CD8-positive, alpha-beta memory T cell (primary cell): ENCODE data around the gene MRPL14. TPM values are rescaled to one million over a fixed set of nuclear protein-coding genes. Genes with fewer than 3 reads are reported as not detected.
"Not testable (repeated sequence)": the region's sequence is repeated elsewhere in the genome, so short reads cannot be mapped to it uniquely, and the experiment has no call there.

ENCODE experiments used
- CTCF ChIA-PET: fragments of 350-600 bp; sonication (Branson Sonifier 250); formaldehyde crosslinking; loops from one replicate; lab custom pipeline; 2021; ENCODE audit warnings: antibody characterized with exemption; lab: Charles Lee
- POLR2A ChIA-PET: fragments of 350-600 bp; sonication (Branson Sonifier 250); formaldehyde crosslinking; loops from one replicate; lab custom pipeline; 2021; ENCODE audit warnings: antibody characterized with exemption; lab: Charles Lee
- DNase-seq, 5 donors: peaks; one replicate each; pipeline versions ENCODE4 v3.0.0 to v3.0.0-alpha.2; 2020 to 2022; ENCODE audit warnings: mixed read lengths in 1 of 5
- H3K27ac ChIP-seq: one replicate; pipeline ENCODE4 v1.7.0; 2013; ENCODE audit warnings: low read depth, mild to moderate bottlenecking, low read length, moderate library complexity
- H3K27me3 ChIP-seq: 2 replicates; pipeline ENCODE4 v1.7.0; 2013; ENCODE audit warnings: low read length, mild to moderate bottlenecking; ENCODE audit not compliant: insufficient read depth, poor library complexity, severe bottlenecking
- H3K36me3 ChIP-seq: 2 replicates; pipeline ENCODE4 v1.7.0; 2013; ENCODE audit warnings: mild to moderate bottlenecking, low read length, moderate library complexity; ENCODE audit not compliant: insufficient read depth
- H3K4me1 ChIP-seq: 2 replicates; pipeline ENCODE4 v1.7.0; 2013; ENCODE audit warnings: mild to moderate bottlenecking, low read length, moderate library complexity; ENCODE audit not compliant: insufficient read depth
- H3K4me3 ChIP-seq: 2 replicates; pipeline ENCODE4 v1.7.0; 2013; ENCODE audit warnings: mild to moderate bottlenecking, low read length
- H3K9me3 ChIP-seq: 2 replicates; pipeline ENCODE4 v1.7.0; 2013; ENCODE audit warnings: mild to moderate bottlenecking, low read length
- H3K27ac Mint-ChIP-seq, 8 donors: one replicate each; pipeline ENCODE4 v1.8.0; 2020 to 2021; ENCODE audit warnings: mixed read lengths in 8 of 8, mild to moderate bottlenecking in 6 of 8, inconsistent platforms in 3 of 8, moderate library complexity in 3 of 8
- H3K27me3 Mint-ChIP-seq, 2 donors: one replicate each; pipeline ENCODE4 v1.8.0; 2020 to 2021; ENCODE audit warnings: mixed read lengths in 2 of 2, mild to moderate bottlenecking in 1 of 2, moderate library complexity in 1 of 2
- H3K36me3 Mint-ChIP-seq, 3 donors: one replicate each; pipeline ENCODE4 v1.8.0; 2020 to 2021; ENCODE audit warnings: mixed read lengths in 3 of 3, inconsistent platforms in 1 of 3, mild to moderate bottlenecking in 1 of 3
- H3K4me1 Mint-ChIP-seq, 3 donors: one replicate each; pipeline ENCODE4 v1.8.0; 2020 to 2021; ENCODE audit warnings: mixed read lengths in 3 of 3, inconsistent platforms in 1 of 3, mild to moderate bottlenecking in 1 of 3
- H3K4me3 Mint-ChIP-seq, 7 donors: one replicate each; pipeline ENCODE4 v1.8.0; 2020 to 2021; ENCODE audit warnings: mixed read lengths in 7 of 7, mild to moderate bottlenecking in 6 of 7, moderate library complexity in 4 of 7, inconsistent platforms in 2 of 7
- H3K9me3 Mint-ChIP-seq, 5 donors: one replicate each; pipeline ENCODE4 v1.8.0; 2020 to 2022; ENCODE audit warnings: mixed read lengths in 5 of 5, mild to moderate bottlenecking in 3 of 5, moderate library complexity in 2 of 5, inconsistent platforms in 1 of 5
- polyA plus RNA-seq: library from polyadenylated mRNA; unstranded; fragments of 300-500 nt; fragmentation: Illumina TruSeq; gene quantifications from one replicate; pipeline ENCODE4 v1.2.3, GENCODE V29; 2021
- total RNA-seq, 2 experiments: library from RNA; stranded (reverse); gene quantifications; one replicate each; pipeline ENCODE4 v1.2.3, GENCODE V29; 2021

MRPL14 gene
- total and polyA plus RNA-seq, 3 experiments from 2014 or later = 48.5 to 108 (median 48.7) TPM

DNA sequence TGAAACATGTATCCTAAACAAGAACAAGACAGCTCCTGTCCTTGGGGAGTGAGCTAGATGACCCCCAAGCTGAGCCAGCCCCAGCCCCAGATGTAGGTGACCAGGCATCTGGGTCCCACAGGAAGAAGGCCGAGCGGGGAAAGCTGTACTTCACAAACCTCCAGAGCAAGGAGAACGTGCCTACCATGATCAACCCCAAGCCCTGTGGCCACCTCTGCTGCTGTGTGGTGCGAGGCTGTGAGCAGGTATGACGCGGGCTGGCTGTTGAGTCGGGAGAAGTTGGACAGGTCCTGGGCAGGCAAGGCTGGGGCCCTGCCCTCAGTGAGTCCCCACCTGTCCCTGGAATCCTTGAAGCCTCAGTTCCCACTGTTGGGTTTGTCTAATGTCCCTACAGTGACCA is 20.0 kb upstream of the MRPL14 start:
- H3K9me3 Mint-ChIP-seq = no peaks in the 10 kb centered on the region
- Histone ChIP-seq H3K9me3 (no peaks in the 10 kb centered on the region), H3K27ac (no peak overlapping the region), H3K27me3 (no peaks in the 10 kb centered on the region), H3K4me1 (peaks cover 4% of the 10 kb centered on the region), H3K4me3 (no peak overlapping the region), H3K36me3 (peaks cover 20% of the 10 kb centered on the region)
- H3K27ac Mint-ChIP-seq = no peak overlapping the region
- peaks cover 5 to 66% (median 9%) of the 10 kb centered on the region in 3 donors for H3K36me3 Mint-ChIP-seq
- H3K27me3 Mint-ChIP-seq = no peaks in the 10 kb centered on the region
- POLR2A ChIA-PET = no interaction called here
- CTCF ChIA-PET = interaction anchor here (0.9 kb wide), 1 partner anchor 51 kb away, joined by 3 read pairs; no protein-coding TSS in a partner anchor
- H3K4me1 Mint-ChIP-seq = peaks cover 7 to 9% (median 8%) of the 10 kb centered on the region in 3 donors
- H3K4me3 Mint-ChIP-seq = peak overlapping the region in 1 of 7 donors; percentile 27
- no peak for DNase-seq

DNA sequence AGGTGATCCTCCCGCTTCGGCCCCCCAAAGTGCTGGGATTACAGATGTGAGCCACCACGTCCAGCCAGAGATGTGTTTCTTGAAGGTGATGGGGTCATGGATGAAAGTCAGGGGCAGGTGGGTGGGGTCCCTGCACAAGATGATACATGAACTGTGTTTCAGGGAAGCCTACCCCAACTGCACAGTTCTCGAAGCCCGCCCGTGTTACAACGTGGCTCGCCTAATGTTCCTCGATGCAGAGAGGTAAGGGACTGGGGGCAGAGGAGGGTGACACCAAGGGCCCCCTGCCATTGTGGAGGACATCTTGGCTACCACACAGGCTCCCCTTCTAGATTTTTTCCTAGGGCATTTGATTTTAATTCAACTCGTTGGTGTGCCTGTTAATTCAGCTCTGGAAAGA is 19.4 kb upstream of the MRPL14 start:
- H3K36me3 Mint-ChIP-seq = peaks cover 5 to 67% (median 9%) of the 10 kb centered on the region in 3 donors
- Histone ChIP-seq H3K4me1 (peaks cover 3% of the 10 kb centered on the region), H3K36me3 (peaks cover 20% of the 10 kb centered on the region), H3K27me3 (no peaks in the 10 kb centered on the region), H3K9me3 (no peaks in the 10 kb centered on the region), H3K27ac (no peak overlapping the region), H3K4me3 (no peak overlapping the region)
- DNase-seq = no peak
- H3K27me3 Mint-ChIP-seq = no peaks in the 10 kb centered on the region
- H3K4me3 Mint-ChIP-seq = no peak overlapping the region
- ChIA-PET POLR2A (no interaction called here), CTCF (interaction anchor here (0.9 kb wide), 1 partner anchor 50 kb away, joined by 3 read pairs; no protein-coding TSS in a partner anchor)
- no peaks in the 10 kb centered on the region for H3K9me3 Mint-ChIP-seq
- H3K4me1 Mint-ChIP-seq = peaks cover 6 to 7% (median 7%) of the 10 kb centered on the region in 3 donors
- peak overlapping the region in 1 of 8 donors; percentile 70 for H3K27ac Mint-ChIP-seq

DNA sequence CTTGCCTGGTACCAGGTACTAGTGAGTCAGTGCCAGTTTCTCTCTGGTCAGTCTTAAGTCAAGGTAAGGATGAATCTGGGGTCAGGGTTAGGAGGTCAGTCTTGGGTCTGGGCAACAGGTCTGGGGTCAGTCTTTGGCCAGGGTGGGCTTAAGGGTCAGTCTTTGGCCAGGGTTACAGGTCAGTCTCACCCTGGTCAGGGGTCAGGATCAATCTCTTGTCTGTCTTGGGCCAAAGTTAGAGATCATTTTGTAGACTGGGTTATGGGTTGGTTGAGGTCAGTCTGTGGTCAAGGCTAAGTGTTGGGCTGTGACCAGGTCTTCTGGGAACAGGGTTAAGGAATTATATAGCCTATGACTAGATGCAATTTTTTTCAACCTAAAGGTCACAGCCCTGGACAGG is 18.6 kb upstream of the MRPL14 start:
- no peak for DNase-seq
- H3K36me3 Mint-ChIP-seq = peaks cover 6 to 75% (median 9%) of the 10 kb centered on the region in 3 donors
- ChIA-PET POLR2A (no interaction called here), CTCF (no interaction called here)
- H3K27ac ChIP-seq = no peak overlapping the region
- peaks cover 0 to 2% (median 0%) of the 10 kb centered on the region in 3 donors for H3K4me1 Mint-ChIP-seq
- H3K27ac Mint-ChIP-seq = peak overlapping the region in 4 of 8 donors; percentile 14 to 78 (median 53)
- no peaks in the 10 kb centered on the region for H3K27me3 Mint-ChIP-seq
- no peak overlapping the region for H3K4me3 ChIP-seq
- H3K9me3 ChIP-seq = no peaks in the 10 kb centered on the region
- H3K9me3 Mint-ChIP-seq = no peaks in the 10 kb centered on the region
- no peaks in the 10 kb centered on the region for H3K4me1 ChIP-seq
- H3K4me3 Mint-ChIP-seq = no peak overlapping the region
- peaks cover 23% of the 10 kb centered on the region for H3K36me3 ChIP-seq
- H3K27me3 ChIP-seq = no peaks in the 10 kb centered on the region

DNA sequence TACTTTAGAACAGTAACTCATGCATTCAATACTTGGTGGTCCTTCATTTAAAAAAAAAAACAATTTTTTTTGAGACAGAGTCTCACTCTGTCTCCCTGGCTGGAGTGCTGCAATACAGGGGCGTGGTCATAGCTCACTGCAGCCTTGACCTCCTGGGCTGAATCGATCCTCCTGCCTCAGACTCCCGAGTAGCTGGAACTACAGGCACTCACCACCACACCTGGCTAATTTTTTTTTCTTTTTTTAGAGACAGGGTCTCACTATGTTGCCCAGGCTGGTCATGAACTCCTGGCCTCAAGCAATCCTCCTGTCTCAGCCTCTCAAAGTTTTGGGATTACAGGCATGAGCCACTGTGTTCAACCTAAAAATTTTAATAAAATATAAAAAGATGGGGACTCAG is 17.3 kb upstream of the MRPL14 start:
- H3K9me3 Mint-ChIP-seq, H3K27ac ChIP-seq, DNase-seq, H3K4me1 Mint-ChIP-seq, H3K4me3 ChIP-seq, H3K4me3 Mint-ChIP-seq, H3K27me3 ChIP-seq, H3K4me1 ChIP-seq, H3K27me3 Mint-ChIP-seq, H3K27ac Mint-ChIP-seq, H3K9me3 ChIP-seq: not testable (repeated sequence)
- ChIA-PET POLR2A (interaction anchor here (0.6 kb wide), 1 partner anchor 16 kb away, joined by 7 read pairs; no protein-coding TSS in a partner anchor), CTCF (interaction anchor here (0.8 to 1.0 kb wide), 2 partner anchors 12 to 23 kb away, joined by 3 read pairs; no protein-coding TSS in a partner anchor)
- peaks cover 35% of the 10 kb centered on the region for H3K36me3 ChIP-seq
- peaks cover 11 to 80% (median 11%) of the 10 kb centered on the region in 3 donors for H3K36me3 Mint-ChIP-seq

DNA sequence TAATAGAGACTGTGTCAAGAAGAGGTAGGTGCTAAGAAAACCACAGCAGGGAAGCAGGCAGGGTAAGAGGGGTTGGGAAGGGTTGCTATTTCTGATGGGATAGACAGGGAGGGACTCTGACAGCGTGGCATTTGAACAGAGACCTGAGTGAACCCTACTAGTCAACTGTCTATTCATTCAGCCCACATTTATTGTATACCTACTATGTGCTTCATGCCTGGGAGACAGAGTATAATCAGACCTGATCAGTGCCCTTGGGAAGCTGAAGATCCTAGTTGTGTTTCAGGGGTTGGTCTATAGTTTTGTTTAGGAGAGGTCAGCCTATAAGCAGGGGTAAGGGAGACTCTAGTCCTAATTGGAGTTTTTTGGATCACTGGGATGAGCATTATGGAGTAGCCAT is 16.5 kb upstream of the MRPL14 start:
- Histone ChIP-seq H3K4me3 (no peak overlapping the region), H3K9me3 (no peaks in the 10 kb centered on the region), H3K36me3 (peaks cover 27% of the 10 kb centered on the region), H3K27me3 (no peaks in the 10 kb centered on the region), H3K4me1 (no peaks in the 10 kb centered on the region), H3K27ac (no peak overlapping the region)
- ChIA-PET CTCF (interaction anchor here (1.0 to 1.4 kb wide), 2 partner anchors 13 to 46 kb away, joined by 3 to 6 read pairs; no protein-coding TSS in a partner anchor), POLR2A (no interaction called here)
- Mint-ChIP-seq H3K27ac (peak overlapping the region in 5 of 8 donors; percentile 0 to 62 (median 40)), H3K4me3 (no peak overlapping the region), H3K36me3 (peaks cover 6 to 77% (median 11%) of the 10 kb centered on the region in 3 donors), H3K9me3 (no peaks in the 10 kb centered on the region), H3K4me1 (peaks cover 0 to 2% (median 0%) of the 10 kb centered on the region in 3 donors), H3K27me3 (no peaks in the 10 kb centered on the region)
- DNase-seq = no peak

DNA sequence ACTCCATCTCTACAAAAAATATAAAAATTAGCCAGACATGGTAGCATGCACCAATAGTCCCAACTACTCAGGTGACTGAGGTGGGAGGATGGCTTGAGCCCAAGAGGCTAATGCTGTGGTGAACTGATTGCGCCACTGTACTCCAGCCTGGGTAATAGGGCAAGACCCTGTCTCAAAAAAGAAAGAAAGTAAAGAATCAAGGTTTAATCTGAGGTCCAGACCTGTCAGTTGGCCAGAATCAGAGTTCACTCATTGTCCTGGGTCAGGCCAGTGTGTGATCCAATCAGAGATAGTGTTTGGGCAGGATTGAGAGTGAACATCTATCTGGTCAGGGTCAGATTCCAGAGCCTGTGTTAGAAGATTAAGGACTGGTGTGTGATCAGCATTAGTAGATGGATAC is 15.6 kb upstream of the MRPL14 start:
- no peaks in the 10 kb centered on the region for H3K9me3 Mint-ChIP-seq
- no peak overlapping the region for H3K4me3 Mint-ChIP-seq
- peaks cover 0 to 2% (median 0%) of the 10 kb centered on the region in 3 donors for H3K4me1 Mint-ChIP-seq
- H3K4me3 ChIP-seq = no peak overlapping the region
- H3K27ac Mint-ChIP-seq = peak overlapping the region in 3 of 8 donors; percentile 40 to 55 (median 46)
- H3K36me3 ChIP-seq = peaks cover 27% of the 10 kb centered on the region
- ChIA-PET POLR2A (no interaction called here), CTCF (interaction anchor here (1.4 kb wide), 1 partner anchor 45 kb away, joined by 6 read pairs; no protein-coding TSS in a partner anchor)
- no peak overlapping the region for H3K27ac ChIP-seq
- H3K27me3 ChIP-seq = no peaks in the 10 kb centered on the region
- no peaks in the 10 kb centered on the region for H3K4me1 ChIP-seq
- H3K36me3 Mint-ChIP-seq = peaks cover 4 to 73% (median 11%) of the 10 kb centered on the region in 3 donors
- H3K9me3 ChIP-seq = no peaks in the 10 kb centered on the region
- no peaks in the 10 kb centered on the region for H3K27me3 Mint-ChIP-seq
- no peak for DNase-seq

DNA sequence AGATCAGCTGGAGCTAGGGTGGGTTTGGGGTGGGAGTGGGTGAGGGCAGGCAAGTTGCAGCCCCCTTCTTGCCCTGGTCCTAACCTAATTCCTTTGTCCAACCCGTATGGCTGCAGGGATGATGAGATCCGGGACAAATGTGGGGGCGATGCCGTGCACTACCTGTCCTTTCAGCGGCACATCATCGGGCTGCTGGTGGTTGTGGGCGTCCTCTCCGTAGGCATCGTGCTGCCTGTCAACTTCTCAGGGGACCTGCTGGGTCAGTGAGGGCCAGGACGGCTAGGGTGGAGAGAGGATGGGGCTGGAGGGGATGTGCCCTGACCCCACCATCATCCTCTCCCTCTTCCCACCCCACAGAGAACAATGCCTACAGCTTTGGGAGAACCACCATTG is 12.1 kb upstream of the MRPL14 start:
- no peaks in the 10 kb centered on the region for H3K27me3 Mint-ChIP-seq
- H3K4me3 Mint-ChIP-seq = no peak overlapping the region
- Histone ChIP-seq H3K27ac (no peak overlapping the region), H3K36me3 (peaks cover 27% of the 10 kb centered on the region), H3K4me3 (no peak overlapping the region), H3K9me3 (no peaks in the 10 kb centered on the region), H3K27me3 (no peaks in the 10 kb centered on the region), H3K4me1 (no peaks in the 10 kb centered on the region)
- no peaks in the 10 kb centered on the region for H3K9me3 Mint-ChIP-seq
- ChIA-PET POLR2A (no interaction called here), CTCF (interaction anchor here (1.0 kb wide), 1 partner anchor 14 kb away, joined by 3 read pairs; no protein-coding TSS in a partner anchor)
- H3K4me1 Mint-ChIP-seq = peaks cover 0 to 2% (median 0%) of the 10 kb centered on the region in 3 donors
- no peak for DNase-seq
- peaks cover 6 to 77% (median 7%) of the 10 kb centered on the region in 3 donors for H3K36me3 Mint-ChIP-seq
- H3K27ac Mint-ChIP-seq = no peak overlapping the region

DNA sequence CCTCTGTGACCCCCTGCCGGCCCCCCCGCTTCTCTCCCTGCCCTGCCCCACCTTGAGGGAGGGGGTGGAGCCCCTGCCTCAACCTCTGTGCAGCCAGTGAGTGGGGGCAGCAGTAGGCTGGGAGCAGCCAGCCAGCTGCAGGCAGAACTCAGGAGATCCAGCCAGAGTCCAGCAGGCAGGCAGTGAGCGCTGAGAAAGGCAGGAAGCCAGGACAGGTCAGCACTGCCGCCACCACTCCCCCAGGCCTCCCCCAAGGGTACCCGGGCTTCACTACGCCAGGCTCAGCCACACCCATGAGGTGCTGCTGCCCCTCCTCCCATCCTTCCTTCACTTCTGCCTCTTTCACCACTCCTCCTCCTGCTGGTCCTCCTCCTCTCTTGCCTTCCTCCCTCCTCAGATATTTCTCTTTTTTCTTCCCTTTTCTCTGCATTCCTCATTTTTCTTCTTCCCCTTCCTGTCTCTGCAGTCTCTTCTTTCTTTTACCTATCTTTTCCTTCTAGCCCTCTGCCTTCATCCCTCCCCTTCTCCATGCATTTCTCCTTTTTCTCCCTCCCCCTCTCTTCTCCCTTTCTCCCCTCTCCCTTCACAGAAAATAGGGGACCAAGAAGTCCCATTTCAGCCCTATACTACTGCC is 11.6 kb upstream of the MRPL14 start:
- CTCF ChIA-PET = interaction anchor here (1.0 kb wide), 1 partner anchor 14 kb away, joined by 3 read pairs; no protein-coding TSS in a partner anchor
- peaks cover 6 to 74% (median 7%) of the 10 kb centered on the region in 3 donors for H3K36me3 Mint-ChIP-seq
- H3K4me3 Mint-ChIP-seq = no peak overlapping the region

More for the DNA sequence above, 11.6 kb upstream of the MRPL14 start:
- Histone ChIP-seq H3K36me3 (peaks cover 22% of the 10 kb centered on the region), H3K9me3 (no peaks in the 10 kb centered on the region), H3K27ac (no peak overlapping the region), H3K4me3 (no peak overlapping the region), H3K4me1 (no peaks in the 10 kb centered on the region), H3K27me3 (no peaks in the 10 kb centered on the region)
- POLR2A ChIA-PET = interaction anchor here (0.6 kb wide), 1 partner anchor 29 kb away, joined by 5 read pairs; no protein-coding TSS in a partner anchor
- H3K27me3 Mint-ChIP-seq = no peaks in the 10 kb centered on the region
- peak overlapping the region in 3 of 8 donors; percentile 16 to 70 (median 68) for H3K27ac Mint-ChIP-seq
- peaks cover 0 to 2% (median 2%) of the 10 kb centered on the region in 3 donors for H3K4me1 Mint-ChIP-seq
- DNase-seq = no peak
- H3K9me3 Mint-ChIP-seq = no peaks in the 10 kb centered on the region
